Colon (tissue), 2 donors: ENCODE data around the gene APEH.

Experiments used
- FAIRE-seq: peaks from 2 replicates; lab custom pipeline; 2012; peaks lifted over from hg19 to GRCh38; lab: Jason Lieb, UNC
- donor health status: control.
- donor health status: control.

APEH gene

DNA sequence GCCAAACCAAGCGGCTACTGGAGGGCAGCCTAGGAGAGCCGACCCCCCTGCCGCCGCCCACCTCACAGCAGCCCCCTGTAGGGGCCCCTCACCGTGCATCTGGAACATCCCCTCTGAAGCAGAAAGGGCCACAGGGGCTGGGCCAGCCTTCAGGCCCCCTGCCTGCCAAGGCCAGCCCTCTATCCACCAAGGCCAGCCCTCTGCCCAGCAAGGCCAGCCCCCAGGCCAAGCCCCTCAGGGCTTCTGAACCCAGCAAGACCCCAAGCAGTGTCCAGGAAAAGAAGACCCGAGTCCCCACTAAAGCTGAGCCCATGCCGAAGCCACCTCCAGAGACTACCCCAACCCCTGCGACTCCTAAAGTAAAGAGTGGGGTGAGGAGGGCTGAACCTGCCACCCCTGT, 23.5 kb upstream of the APEH start:
- FAIRE-seq, result no peak

DNA sequence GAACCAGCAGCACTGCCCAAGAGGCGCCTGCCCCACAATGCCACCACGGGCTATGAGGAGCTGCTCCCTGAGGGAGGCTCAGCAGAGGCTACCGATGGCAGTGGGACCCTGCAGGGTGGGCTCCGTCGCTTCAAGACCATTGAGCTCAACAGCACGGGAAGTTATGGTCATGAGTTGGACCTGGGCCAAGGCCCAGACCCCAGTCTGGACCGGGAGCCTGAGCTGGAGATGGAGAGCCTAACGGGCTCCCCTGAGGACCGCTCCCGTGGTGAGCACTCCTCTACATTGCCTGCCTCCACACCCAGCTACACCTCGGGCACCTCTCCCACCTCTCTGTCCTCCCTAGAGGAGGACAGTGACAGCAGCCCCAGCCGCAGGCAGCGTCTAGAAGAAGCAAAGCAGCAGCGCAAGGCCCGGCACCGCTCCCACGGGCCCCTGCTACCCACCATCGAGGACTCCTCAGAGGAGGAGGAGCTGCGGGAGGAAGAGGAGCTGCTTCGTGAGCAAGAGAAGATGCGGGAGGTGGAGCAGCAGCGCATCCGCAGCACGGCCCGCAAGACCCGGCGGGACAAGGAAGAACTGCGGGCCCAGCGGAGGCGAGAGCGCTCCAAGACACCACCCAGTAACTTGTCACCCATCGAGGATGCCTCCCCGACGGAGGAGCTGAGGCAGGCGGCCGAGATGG, 21.8 kb upstream of the APEH start:
- no peak for FAIRE-seq

DNA sequence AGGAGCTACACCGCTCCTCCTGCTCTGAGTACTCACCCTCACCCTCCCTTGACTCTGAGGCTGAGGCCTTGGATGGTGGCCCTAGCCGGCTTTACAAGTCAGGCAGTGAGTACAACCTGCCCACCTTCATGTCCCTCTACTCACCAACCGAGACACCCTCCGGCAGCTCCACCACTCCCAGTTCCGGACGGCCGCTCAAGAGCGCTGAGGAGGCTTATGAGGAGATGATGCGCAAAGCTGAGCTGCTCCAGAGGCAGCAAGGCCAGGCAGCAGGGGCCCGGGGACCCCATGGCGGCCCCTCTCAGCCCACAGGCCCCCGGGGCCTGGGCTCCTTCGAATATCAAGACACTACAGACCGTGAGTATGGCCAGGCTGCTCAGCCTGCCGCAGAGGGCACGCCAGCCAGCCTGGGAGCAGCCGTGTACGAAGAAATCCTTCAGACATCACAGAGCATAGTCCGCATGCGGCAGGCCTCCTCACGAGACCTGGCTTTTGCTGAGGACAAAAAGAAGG, 21.2 kb upstream of the APEH start:
- no peak for FAIRE-seq

DNA sequence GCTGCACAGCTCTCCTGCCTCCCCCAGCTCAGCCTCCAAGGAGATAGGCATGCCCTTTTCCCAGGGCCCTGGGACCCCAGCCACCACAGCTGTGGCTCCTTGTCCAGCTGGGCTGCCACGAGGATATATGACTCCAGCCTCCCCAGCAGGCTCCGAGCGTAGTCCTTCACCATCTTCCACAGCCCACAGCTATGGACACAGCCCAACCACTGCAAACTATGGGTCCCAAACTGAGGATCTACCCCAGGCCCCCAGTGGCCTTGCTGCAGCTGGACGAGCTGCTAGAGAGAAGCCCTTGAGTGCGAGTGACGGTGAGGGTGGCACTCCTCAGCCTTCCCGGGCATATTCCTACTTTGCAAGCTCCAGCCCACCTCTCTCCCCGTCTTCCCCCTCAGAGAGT, 20.5 kb upstream of the APEH start:
- no peak for FAIRE-seq

DNA sequence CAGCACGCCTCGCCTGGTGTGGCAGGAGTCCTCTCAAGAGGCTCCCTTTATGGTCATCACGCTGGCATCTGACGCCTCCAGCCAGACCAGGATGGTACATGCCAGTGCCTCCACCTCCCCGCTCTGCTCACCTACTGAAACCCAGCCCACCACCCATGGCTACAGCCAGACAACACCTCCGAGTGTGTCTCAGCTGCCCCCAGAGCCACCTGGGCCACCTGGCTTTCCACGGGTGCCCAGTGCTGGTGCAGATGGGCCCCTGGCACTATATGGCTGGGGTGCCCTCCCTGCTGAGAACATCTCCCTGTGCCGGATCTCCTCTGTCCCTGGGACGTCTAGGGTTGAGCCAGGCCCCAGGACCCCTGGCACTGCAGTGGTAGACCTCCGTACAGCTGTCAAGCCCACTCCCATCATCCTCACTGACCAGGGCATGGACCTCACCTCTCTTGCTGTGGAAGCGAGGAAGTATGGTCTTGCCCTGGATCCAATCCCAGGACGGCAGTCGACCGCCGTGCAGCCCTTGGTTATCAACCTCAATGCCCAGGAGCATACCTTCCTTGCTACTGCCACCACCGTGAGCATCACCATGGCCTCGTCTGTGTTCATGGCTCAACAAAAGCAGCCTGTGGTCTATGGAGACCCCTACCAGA, 19.9 kb upstream of the APEH start:
- FAIRE-seq, result no peak

DNA sequence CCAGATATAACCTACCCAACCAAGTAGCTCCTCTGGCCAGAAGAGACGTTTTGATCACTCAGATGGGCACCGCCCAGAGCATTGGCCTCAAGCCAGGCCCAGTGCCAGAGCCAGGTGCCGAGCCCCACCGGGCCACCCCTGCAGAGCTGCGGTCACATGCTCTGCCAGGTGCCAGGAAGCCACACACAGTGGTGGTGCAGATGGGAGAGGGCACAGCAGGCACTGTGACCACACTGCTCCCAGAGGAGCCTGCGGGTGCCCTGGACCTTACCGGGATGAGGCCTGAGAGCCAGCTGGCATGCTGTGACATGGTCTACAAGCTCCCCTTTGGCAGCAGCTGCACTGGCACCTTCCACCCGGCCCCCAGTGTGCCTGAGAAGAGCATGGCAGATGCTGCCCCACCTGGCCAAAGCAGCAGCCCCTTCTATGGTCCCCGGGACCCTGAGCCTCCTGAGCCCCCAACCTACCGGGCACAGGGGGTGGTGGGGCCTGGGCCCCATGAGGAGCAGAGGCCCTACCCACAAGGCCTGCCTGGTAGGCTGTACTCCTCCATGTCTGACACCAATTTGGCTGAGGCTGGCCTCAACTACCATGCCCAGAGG, 19.1 kb upstream of the APEH start:
- no peak for FAIRE-seq

DNA sequence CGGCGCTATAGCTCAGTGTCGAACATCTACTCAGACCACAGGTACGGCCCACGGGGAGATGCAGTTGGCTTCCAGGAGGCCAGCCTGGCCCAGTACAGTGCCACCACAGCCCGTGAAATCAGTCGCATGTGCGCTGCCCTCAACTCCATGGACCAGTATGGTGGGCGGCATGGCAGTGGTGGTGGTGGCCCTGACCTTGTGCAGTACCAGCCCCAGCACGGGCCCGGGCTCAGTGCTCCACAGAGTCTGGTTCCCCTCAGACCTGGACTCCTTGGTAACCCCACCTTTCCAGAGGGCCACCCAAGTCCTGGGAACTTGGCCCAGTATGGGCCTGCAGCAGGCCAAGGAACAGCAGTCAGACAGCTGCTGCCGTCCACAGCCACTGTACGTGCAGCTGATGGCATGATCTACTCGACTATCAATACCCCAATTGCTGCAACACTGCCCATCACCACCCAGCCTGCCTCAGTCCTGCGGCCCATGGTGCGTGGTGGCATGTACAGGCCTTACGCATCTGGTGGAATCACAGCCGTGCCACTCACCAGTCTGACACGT, 18.3 kb upstream of the APEH start:
- no peak for FAIRE-seq

DNA sequence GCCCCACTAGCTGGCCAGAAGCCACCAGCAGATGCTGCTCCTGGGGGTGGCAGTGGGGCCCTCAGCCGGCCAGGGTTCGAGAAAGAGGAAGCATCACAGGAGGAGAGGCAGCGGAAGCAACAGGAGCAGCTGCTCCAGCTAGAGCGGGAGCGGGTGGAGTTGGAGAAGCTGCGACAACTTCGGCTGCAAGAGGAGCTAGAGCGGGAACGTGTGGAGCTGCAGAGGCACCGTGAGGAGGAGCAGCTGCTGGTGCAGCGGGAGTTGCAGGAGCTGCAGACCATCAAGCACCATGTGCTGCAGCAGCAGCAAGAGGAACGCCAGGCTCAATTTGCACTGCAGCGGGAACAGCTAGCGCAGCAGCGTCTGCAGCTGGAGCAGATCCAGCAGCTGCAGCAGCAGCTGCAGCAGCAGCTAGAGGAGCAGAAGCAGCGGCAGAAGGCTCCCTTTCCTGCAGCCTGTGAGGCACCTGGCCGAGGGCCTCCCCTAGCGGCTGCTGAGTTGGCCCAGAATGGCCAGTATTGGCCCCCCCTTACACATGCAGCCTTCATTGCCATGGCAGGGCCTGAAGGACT, 17.5 kb upstream of the APEH start:
- no peak for FAIRE-seq

DNA sequence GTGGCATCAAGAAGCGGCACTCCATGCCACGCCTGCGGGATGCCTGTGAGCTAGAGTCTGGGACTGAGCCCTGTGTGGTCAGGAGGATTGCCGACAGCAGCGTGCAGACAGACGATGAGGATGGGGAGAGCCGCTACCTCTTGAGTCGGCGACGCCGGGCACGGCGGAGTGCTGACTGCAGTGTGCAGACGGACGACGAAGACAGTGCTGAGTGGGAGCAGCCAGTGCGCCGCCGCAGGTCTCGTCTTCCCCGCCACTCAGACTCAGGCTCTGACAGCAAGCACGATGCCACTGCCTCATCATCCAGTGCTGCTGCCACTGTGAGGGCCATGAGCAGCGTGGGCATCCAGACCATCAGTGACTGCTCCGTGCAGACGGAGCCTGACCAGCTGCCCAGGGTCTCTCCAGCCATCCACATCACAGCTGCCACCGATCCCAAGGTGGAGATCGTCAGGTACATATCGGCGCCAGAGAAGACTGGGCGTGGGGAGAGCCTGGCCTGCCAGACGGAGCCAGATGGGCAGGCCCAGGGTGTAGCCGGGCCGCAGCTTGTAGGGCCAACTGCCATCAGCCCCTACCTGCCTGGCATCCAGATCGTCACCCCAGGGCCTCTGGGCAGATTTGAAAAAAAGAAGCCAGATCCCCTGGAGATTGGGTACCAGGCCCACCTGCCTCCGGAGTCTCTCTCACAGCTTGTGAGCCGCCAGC, 16.8 kb upstream of the APEH start:
- FAIRE-seq, result no peak

DNA sequence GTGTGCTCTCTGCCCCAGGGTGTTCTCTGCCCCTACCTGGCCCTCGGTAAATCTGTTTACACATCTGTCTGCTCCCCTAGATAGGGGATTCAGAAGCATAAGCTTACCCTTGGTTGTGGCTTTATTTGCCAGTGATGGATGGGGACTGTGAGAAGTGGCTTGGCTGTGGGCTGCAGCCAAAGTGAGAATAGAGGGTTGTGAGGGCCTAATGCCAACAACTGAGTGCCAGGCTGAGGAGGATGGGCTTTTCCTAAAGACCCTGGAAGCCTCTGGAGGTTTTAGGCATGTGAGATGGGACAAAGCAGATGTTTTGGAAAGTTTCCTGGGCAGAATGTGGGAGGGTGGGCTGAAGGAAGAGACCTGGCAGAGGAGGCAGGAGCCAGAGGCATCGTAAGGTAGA, 15.4 kb upstream of the APEH start:
- FAIRE-seq, result no peak

DNA sequence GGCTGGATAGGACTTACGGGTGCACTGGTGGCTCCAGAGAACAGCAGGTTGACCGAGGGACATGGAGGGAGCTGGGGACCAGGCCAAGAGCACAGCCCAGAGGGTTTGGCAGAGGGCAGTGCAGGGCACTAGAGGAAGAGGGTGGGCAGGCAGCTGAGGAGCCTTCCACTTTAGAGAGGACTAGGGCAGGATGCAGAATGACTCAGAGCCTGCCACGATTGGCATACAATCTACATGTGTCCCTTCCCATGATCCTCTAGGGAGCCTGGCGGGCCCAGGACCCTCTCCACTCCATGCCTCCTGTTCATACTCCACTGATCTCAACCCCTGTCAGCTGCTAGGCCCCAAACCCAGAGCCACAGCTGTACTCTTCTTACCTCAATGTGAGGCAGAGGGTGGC, 14.4 kb upstream of the APEH start:
- FAIRE-seq, result no peak

DNA sequence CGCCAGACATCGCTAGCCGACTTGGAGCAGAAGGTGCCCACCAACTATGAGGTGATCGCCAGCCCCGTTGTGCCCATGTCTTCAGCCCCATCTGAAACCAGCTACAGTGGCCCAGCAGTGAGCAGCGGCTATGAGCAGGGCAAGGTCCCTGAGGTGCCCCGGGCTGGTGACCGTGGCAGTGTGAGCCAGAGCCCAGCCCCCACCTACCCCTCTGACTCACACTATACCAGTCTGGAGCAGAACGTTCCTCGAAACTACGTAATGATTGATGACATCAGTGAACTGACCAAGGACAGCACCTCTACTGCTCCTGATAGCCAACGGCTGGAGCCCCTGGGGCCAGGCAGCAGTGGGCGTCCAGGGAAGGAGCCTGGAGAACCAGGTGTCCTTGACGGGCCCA, 12.9 kb upstream of the APEH start:
- no peak for FAIRE-seq

DNA sequence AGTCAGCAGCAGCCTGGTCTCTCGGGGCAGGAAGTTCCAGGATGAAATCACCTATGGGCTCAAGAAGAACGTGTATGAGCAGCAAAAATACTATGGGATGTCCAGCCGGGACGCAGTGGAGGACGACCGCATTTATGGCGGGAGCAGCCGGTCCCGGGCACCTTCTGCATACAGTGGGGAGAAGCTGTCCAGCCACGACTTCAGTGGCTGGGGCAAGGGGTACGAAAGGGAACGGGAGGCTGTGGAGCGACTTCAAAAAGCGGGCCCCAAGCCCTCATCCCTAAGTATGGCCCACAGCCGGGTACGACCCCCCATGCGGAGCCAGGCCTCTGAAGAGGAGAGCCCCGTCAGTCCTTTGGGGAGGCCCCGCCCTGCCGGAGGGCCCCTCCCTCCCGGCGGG, 12.1 kb upstream of the APEH start:
- FAIRE-seq, result no peak

DNA sequence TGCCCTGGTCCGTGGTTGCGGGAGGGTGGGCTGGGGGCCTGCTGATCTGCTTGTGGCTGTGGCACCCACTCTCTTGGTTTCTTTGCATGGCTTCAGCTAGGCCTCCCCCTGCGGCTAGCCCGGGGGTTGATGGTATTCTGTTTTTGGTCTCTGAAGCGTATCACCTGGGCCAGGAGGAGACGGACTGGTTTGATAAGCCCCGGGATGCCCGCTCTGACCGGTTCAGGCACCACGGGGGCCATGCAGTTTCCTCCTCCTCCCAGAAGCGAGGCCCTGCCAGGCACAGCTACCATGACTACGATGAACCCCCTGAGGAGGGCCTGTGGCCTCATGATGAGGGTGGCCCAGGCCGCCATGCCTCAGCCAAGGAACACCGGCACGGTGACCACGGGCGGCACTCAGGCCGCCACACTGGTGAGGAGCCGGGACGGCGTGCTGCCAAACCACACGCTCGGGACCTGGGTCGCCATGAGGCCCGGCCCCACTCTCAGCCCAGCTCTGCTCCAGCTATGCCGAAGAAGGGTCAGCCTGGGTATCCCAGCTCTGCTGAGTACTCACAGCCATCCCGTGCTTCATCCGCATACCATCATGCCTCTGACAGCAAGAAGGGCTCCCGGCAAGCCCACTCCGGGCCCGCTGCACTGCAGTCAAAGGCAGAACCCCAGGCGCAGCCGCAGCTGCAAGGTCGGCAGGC, 11.3 kb upstream of the APEH start:
- no peak for FAIRE-seq

DNA sequence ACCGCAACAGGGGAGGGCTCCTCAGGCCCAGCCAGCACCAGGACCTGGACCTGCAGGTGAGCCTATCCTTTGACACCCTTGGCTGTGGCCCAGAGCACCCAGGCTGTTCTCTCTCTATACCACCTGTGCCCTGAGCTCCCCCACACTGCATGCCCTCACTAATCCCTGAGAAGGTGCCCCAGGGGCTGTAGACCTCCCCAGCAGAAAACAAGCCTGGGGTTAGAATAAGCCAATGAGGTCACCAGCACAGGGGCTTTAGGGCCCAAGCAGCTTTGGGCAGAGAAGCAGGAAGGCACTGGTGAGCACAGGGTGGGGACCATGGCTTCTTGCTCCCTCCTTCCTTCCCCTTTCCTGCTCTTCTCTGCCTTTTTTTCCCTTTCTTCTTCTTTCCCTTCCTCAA, 10.3 kb upstream of the APEH start:
- FAIRE-seq, result no peak

DNA sequence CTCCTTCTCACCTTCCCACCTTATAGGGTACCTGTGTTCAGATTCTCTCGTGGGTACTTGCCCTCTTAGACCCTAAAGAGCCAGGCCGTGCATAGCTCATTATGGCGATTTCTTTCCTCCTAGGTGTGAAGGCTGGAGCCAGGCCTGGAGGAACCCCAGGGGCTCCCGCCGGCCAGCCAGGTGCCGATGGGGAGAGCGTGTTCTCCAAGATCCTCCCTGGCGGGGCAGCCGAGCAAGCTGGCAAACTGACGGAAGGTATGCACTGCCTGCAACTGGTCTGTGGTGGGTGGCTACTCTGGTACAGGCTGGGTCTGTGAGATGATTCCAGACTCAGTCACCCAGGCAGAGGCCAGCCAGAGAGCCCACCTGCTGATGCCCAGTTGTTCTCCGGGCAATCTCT, 9.9 kb upstream of the APEH start:
- no peak for FAIRE-seq

DNA sequence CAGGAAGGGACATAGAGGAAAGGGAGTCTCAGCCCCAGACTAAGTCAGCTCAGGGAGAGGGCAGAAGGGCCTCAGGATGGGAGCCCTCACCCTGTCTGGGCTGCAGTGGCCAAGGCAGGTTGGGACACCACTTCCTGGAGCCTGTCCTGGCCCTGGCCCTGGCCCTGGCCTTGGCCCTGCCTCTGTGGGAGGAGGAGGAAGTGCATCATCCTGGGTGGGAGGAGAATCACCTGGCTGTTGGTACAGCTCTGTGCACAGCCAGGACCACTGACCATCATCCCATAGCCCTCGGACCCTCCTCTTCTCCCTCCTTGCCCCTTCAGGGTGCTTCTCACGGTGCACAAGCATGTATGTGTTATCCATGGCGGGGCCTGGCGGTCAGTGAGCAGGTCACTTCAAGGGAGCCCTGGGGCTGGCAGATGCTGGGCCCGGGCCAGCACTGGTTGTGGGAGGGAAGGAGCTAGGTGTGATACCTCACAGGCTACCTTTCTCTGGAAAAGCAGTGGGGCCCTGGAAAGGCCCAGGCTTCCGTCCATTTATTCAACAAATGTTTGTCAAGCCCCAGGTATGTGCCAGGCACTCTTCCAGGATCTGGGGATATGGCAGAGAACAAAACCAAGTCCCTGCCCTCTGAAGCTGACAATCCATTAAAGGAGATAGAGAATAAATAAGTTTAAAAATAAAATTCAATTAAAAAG, 8.2 kb upstream of the APEH start:
- FAIRE-seq, result no peak

DNA sequence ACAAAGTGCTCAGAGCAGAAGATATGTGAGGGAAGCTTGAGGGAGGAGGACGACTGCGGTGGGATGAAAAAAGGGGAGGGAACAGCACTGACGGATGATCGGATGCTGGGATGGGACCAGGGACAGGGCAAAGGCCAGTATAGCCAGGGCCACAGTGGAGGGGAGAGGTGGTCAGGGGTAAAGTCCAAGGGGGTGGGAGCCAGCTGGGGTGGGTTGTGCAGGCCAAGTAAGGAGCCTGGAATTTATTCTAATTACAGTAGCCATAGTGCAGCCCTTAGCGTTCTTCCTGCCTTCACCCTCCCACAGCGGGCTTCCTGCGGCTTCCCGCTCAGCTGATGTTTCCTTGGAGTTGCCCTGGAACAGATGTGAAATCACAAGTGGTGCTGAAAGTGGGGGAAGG, 7.6 kb upstream of the APEH start:
- no peak for FAIRE-seq

DNA sequence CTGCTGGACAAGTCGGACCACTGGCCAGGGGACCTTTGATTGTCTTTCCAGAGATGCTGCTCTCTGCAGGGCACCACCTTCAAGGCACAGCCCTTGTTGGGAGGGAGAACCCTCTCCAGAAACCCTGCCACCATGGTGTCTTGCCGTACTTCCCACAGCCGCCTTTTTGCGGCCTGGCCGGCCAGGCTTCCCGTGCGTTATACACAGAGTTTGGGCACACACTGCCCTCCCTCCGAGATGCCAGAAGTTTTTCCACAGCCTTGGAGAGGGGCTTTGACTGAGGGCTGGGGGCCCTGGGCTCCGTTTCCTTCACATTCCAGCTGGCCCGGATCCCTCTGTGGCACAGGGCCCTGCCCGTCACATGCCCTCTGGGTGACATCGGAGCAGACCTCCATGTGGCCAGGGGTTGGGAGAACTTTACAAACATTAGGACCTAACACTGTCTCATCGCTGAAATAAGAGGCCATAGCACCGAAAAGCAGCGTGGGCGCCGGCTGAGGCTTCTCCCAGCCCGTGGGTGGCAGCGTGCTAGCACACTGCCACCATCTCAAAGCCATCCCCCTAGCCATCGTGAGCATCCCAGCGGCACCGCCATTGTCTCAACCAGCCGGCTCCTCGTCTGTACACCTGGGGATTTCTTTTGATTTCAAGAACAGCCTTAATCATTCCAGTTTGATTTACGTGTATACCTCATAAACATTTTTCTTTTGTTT, 6.3 kb upstream of the APEH start:
- FAIRE-seq, result no peak

DNA sequence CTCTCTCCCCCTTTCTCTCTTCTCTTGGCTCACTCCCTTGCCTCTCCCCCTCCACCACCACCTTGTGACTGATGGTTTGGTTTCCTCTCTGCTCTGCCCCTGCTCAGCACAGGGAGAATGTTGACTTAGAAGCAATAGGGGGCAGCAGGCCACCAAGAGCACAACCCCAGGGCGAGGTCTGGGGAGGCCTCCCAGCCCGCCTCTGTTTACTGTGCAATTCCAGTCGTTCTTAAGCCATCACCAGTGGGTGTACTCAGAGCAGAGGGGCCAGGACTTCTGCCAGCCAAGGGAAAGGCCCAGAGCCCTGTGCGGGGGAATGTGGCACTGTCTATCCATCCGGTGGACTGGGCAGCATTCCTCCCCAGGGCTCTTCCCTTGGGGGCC, 5.7 kb upstream of the APEH start:
- FAIRE-seq, result no peak

DNA sequence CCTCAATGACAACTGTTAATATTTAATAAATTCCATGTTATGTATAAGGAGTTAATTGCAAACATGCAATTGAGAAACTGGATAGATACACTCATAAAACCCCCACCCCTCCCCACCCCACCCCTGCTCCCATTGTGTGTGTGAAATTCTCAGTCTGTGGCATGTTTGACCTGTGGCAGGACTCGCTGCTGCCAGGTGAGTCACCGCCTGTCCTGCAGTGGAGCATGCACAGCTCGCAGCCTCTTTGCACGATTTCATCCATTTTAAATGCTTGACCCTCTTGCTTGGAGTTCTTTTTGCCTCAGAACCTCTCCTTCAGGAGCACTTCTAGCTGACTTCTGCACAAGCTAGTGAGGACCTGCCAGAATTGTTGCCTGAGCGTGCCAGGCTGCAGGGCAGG, 5.3 kb upstream of the APEH start:
- no peak for FAIRE-seq
